HepG2 (cell line): Measurements from ENCODE around the gene ASAP2. TPM values are rescaled to one million over a fixed set of nuclear protein-coding genes. Genes with fewer than 3 reads are reported as not detected.

Experiments
- AHR ChIP-seq: IDR thresholded peaks from 2 replicates; pipeline ENCODE4 v1.6.1; 2018; ENCODE audit warnings: missing genetic modification reagents, missing compliant biosample characterization
- CCAR2 ChIP-seq: fragments of 200-400 bp; formaldehyde crosslinking; optimal IDR thresholded peaks from 2 replicates; pipeline ENCODE3; 2018; ENCODE audit warnings: low read depth, mild to moderate bottlenecking, low read length, moderate library complexity
- FIP1L1 ChIP-seq: fragments of 200-400 bp; formaldehyde crosslinking; IDR thresholded peaks from 2 replicates; pipeline ENCODE4 v1.6.1; 2018; ENCODE audit warnings: low read depth, mild to moderate bottlenecking, low read length, moderate library complexity, borderline replicate concordance; ENCODE audit not compliant: insufficient read depth
- KLF16 ChIP-seq, 2 experiments: sonication (generic) in 1 of 2; formaldehyde crosslinking in 1 of 2; IDR thresholded peaks; 2 replicates each; pipeline versions ENCODE4 v1.6.1 to v1.8.0; 2016 to 2023; ENCODE audit warnings: missing genetic modification reagents in 2 of 2, missing compliant biosample characterization in 1 of 2
- MYC ChIP-seq: sonication (generic); formaldehyde crosslinking; IDR thresholded peaks from 2 replicates; pipeline ENCODE4 v1.9.0; 2021; ENCODE audit warnings: missing genetic modification reagents, borderline replicate concordance
- PAWR ChIP-seq: sonication (generic); formaldehyde crosslinking; IDR thresholded peaks from 2 replicates; pipeline ENCODE4 v1.4.0; 2020; ENCODE audit warnings: missing genetic modification reagents, mild to moderate bottlenecking, borderline replicate concordance
- PCBP2 ChIP-seq: fragments of 200-400 bp; formaldehyde crosslinking; optimal IDR thresholded peaks from 2 replicates; pipeline ENCODE3; 2018; ENCODE audit warnings: low read length, low read depth; ENCODE audit not compliant: poor library complexity, severe bottlenecking
- PHF21A ChIP-seq: sonication (generic); formaldehyde crosslinking; IDR thresholded peaks from 2 replicates; pipeline ENCODE4 v1.5.0; 2020; ENCODE audit warnings: mild to moderate bottlenecking, missing genetic modification reagents
- ZNF331 ChIP-seq: sonication (generic); formaldehyde crosslinking; IDR thresholded peaks from 2 replicates; pipeline ENCODE4 v1.4.0; 2020; ENCODE audit warnings: missing genetic modification reagents
- ZNF335 ChIP-seq: sonication (generic); formaldehyde crosslinking; IDR thresholded peaks from 2 replicates; pipeline ENCODE4 v1.4.0; 2020; ENCODE audit warnings: missing genetic modification reagents
- ZNF549 ChIP-seq: sonication (generic); formaldehyde crosslinking; IDR thresholded peaks from 2 replicates; pipeline ENCODE4 v1.5.0; 2020; ENCODE audit warnings: missing genetic modification reagents
- ZSCAN30 ChIP-seq: sonication (generic); formaldehyde crosslinking; IDR thresholded peaks from 2 replicates; pipeline ENCODE4 v1.5.0; 2020; ENCODE audit warnings: mild to moderate bottlenecking, missing genetic modification reagents
- polyA plus RNA-seq, 8 experiments: library from polyadenylated mRNA; depleted of rRNA in 3 of 8; stranded (reverse) in 7 of 8; unstranded in 1 of 8; fragments of >200 nt; fragmentation: Illumina TruSeq in 4 of 8; extraction: Trizol in 4 of 8; gene quantifications; 2 replicates each; pipeline versions ENCODE4 v1.2.1 to v1.2.3, GENCODE V29; 2011 to 2016; ENCODE audit warnings: low read depth in 4 of 8, missing spikeins in 1 of 8, mixed read lengths in 1 of 8; ENCODE audit not compliant: insufficient read depth in 1 of 8
- total RNA-seq, 5 experiments: library from RNA; depleted of rRNA; stranded (reverse); fragments of >200 nt; fragmentation: Illumina TruSeq; extraction: Trizol; gene quantifications; 2 replicates each; pipeline ENCODE4 v1.2.3, GENCODE V29; 2016; ENCODE audit warnings: low read depth in 1 of 5
- TF ChIP-seq, protein P1 (sequence below): sonication (generic); formaldehyde crosslinking; IDR thresholded peaks from 2 replicates; pipeline ENCODE4 v1.4.0; 2020; ENCODE audit warnings: mild to moderate bottlenecking, missing genetic modification reagents
- TF ChIP-seq, protein P2 (sequence below): sonication (generic); formaldehyde crosslinking; IDR thresholded peaks from 2 replicates; pipeline ENCODE4 v1.5.0; 2020; ENCODE audit warnings: mild to moderate bottlenecking, low read depth, missing genetic modification reagents, borderline replicate concordance
- TF ChIP-seq, protein P3 (sequence below), 2 experiments: fragments of 450-650 bp in 1 of 2; sonication (generic) in 1 of 2; formaldehyde crosslinking; IDR thresholded peaks; 2 replicates each; pipeline versions ENCODE4 v1.5.0 to v1.8.0; 2020 to 2022; ENCODE audit warnings: mild to moderate bottlenecking in 1 of 2, missing genetic modification reagents in 1 of 2

ASAP2 gene
- total and polyA plus RNA-seq, 2 of the 13 experiments (the other 11 are each of a cell fraction or from before 2014, with no cell fraction given), result 7.3 to 22.3 TPM

DNA sequence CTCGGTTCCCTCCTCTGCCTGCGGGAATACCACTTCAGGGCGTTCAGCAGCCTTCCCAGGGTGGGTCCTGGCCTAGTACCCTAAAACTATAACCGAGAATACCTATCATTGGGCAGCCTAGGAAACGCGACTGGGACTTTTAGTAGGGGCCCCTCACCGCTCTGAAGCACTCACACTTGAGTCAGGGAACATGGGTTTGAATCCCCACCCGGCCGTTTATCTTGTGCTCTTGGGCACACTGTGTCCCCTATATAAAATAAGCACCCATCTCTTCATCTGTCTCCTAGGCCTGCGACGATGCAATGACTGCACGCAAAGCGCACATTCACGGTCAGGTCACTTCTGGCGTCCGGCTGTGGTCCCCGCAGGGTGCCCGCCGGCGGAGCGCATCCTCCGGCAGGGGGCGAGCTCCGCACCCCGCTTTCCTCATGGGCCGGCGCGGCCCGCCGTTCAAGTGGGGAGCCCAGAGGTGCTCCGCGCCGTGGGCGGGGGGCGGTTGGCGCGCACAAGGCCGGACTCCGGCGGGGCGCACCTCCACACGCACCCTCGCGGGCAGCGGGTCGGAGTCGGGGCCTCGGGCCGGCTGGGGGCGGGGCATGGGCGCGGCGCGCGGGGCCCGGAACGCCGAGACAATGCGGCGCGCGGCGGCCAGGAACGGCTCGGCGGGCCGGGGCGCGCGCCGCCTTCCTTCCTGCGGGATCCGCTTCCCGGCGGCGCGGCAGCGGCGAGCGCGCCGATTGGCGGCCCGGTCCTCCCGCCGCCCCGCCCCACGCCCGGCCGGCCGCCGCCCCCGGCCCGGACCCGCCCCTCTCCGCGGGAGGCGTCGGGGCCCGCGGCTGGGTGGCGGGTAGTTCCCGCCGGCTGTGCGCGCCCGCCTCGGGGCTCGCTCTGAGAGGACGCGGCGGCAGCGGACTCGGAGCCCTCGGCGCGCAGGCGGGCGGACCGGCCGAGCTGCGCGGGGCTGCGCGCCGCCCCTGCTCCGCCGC lies at the start of gene ASAP2 (continued):
- TF ChIP-seq, protein P1, sequence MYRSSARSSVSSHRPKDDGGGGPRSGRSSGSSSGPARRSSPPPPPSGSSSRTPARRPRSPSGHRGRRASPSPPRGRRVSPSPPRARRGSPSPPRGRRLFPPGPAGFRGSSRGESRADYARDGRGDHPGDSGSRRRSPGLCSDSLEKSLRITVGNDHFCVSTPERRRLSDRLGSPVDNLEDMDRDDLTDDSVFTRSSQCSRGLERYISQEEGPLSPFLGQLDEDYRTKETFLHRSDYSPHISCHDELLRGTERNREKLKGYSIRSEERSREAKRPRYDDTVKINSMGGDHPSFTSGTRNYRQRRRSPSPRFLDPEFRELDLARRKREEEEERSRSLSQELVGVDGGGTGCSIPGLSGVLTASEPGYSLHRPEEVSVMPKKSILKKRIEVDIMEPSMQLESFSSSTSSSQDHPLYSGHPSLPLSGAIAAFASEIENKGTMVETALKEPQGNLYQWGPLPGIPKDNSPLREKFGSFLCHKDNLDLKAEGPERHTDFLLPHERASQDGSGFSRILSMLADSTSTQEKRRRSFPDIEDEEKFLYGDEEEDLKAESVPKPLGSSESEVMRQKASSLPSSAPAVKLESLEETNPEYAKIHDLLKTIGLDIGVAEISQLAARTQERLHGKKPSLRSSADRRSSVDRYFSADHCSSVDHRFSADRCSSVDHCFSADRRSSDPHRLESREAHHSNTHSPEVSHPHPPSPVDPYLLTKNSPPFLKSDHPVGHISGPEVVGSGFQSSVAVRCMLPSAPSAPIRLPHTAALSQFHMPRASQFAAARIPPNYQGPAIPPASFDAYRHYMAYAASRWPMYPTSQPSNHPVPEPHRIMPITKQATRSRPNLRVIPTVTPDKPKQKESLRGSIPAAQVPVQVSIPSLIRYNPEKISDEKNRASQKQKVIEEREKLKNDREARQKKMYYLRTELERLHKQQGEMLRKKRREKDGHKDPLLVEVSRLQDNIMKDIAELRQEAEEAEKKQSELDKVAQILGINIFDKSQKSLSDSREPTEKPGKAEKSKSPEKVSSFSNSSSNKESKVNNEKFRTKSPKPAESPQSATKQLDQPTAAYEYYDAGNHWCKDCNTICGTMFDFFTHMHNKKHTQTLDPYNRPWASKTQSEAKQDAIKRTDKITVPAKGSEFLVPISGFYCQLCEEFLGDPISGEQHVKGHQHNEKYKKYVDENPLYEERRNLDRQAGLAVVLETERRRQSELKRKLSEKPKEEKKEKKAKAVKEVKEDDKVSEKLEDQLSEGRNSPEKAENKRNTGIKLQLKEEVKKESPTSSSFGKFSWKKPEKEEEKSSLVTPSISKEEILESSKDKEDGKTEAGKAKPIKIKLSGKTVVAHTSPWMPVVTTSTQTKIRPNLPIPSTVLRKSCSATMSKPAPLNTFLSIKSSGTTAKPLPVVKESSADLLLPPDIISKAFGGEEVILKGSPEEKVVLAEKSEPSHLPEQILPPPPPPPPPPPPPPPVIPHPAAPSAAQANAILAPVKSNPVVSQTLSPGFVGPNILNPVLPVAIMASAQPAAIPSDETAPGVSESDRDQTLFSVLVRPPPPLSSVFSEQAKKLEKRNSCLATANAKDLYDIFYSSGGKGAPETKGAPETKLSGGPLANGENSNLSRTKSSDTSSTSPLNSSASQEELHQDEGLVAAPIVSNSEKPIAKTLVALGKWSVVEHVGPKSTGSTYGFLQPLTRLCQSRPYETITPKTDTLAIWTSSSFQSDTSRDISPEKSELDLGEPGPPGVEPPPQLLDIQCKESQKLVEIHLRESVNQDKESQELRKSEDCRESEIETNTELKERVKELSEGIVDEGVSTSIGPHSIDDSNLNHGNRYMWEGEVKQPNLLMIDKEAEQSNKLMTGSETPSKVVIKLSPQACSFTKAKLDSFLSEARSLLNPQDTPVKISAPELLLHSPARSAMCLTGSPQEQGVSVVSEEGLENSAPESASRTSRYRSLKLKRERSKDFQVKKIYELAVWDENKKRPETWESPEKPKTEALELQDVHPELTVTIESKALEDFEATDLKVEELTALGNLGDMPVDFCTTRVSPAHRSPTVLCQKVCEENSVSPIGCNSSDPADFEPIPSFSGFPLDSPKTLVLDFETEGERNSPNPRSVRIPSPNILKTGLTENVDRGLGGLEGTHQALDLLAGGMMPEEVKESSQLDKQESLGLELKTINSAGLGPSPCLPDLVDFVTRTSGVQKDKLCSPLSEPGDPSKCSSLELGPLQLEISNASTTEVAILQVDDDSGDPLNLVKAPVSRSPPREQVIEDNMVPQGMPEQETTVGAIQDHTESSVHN (CRISPR knock-in tag), result no peak
- TF ChIP-seq ZNF549 (no peak), MYC (peak; percentile 83; the same call in 1 of the 2 replicates), KLF16 (CRISPR knock-in tag; IDR thresholded peaks at IDR 0.05) (peak in 1 of 2 experiments; percentile 70; a peak in 1 of 4 replicates), ZSCAN30 (CRISPR knock-in tag) (no peak), PCBP2 (no peak), ZNF331 (CRISPR knock-in tag) (peak; percentile 34; the same call in 1 of the 2 replicates), PAWR (CRISPR knock-in tag) (no peak), ZNF335 (CRISPR knock-in tag) (no peak), PHF21A (CRISPR knock-in tag) (peak; percentile 70), CCAR2 (no peak), AHR (CRISPR knock-in tag) (0 out of 2 replicates have a peak, but pooled peaks have one; percentile 62), FIP1L1 (no peak)
- TF ChIP-seq, protein P2, sequence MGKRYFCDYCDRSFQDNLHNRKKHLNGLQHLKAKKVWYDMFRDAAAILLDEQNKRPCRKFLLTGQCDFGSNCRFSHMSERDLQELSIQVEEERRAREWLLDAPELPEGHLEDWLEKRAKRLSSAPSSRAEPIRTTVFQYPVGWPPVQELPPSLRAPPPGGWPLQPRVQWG (CRISPR knock-in tag), result no peak
- TF ChIP-seq, protein P3, sequence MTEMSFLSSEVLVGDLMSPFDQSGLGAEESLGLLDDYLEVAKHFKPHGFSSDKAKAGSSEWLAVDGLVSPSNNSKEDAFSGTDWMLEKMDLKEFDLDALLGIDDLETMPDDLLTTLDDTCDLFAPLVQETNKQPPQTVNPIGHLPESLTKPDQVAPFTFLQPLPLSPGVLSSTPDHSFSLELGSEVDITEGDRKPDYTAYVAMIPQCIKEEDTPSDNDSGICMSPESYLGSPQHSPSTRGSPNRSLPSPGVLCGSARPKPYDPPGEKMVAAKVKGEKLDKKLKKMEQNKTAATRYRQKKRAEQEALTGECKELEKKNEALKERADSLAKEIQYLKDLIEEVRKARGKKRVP (CRISPR knock-in tag; IDR thresholded peaks at IDR 0.05), result peak in 1 of 2 experiments; percentile 24; a peak in 1 of 4 replicates
